Hepatocyte (in vitro differentiated cells): ENCODE measurements around the gene WHAMM.

Experiments
- EZH2 ChIP-seq: fragments of 200-600 bp; sonication (generic); IDR thresholded peaks from 2 replicates; pipeline ENCODE4 v1.6.1; 2016; ENCODE audit warnings: antibody characterized with exemption, mild to moderate bottlenecking, borderline replicate concordance
- EZH2phosphoT487 ChIP-seq: fragments of 200-600 bp; sonication (generic); IDR thresholded peaks from one replicate; pipeline ENCODE4 v1.6.1; 2018; ENCODE audit warnings: antibody characterized with exemption, mild to moderate bottlenecking, low read depth, moderate library complexity; ENCODE audit not compliant: unreplicated experiment, severe bottlenecking
- TF ChIP-seq, protein P1 (sequence below): fragments of 200-600 bp; sonication (generic); IDR thresholded peaks from 2 replicates; pipeline ENCODE4 v1.5.1; 2016; ENCODE audit warnings: antibody characterized with exemption, mild to moderate bottlenecking; ENCODE audit not compliant: poor library complexity

GRCh38 chr15:82781349-82781748 is 28.1 kb upstream of the WHAMM start:
- TF ChIP-seq, protein P1, sequence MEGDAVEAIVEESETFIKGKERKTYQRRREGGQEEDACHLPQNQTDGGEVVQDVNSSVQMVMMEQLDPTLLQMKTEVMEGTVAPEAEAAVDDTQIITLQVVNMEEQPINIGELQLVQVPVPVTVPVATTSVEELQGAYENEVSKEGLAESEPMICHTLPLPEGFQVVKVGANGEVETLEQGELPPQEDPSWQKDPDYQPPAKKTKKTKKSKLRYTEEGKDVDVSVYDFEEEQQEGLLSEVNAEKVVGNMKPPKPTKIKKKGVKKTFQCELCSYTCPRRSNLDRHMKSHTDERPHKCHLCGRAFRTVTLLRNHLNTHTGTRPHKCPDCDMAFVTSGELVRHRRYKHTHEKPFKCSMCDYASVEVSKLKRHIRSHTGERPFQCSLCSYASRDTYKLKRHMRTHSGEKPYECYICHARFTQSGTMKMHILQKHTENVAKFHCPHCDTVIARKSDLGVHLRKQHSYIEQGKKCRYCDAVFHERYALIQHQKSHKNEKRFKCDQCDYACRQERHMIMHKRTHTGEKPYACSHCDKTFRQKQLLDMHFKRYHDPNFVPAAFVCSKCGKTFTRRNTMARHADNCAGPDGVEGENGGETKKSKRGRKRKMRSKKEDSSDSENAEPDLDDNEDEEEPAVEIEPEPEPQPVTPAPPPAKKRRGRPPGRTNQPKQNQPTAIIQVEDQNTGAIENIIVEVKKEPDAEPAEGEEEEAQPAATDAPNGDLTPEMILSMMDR: no peak
- TF ChIP-seq EZH2: no peak
- TF ChIP-seq EZH2phosphoT487: no peak
